GM12878 (cell line): ENCODE data around the gene OTOF. TPM values are rescaled to one million over a fixed set of nuclear protein-coding genes. Genes with fewer than 3 reads are reported as not detected.

ENCODE experiments used
- ATAC-seq: fragments of 200-7000 bp; cut with Tn5 transposase; 3 replicates; pipeline ENCODE4 v1.9.1; 2020; ENCODE audit warnings: mild to moderate bottlenecking, moderate library complexity
- BruUV-seq: library from RNA; stranded (reverse); fragments of 400-500 nt; replicated peaks from 2 replicates; lab custom pipeline; 2021; lab: Mats Ljungman, UMichigan
- CTCF ChIA-PET: fragments of 300-600 bp; sonication (Branson Sonifier 250); formaldehyde crosslinking; extraction: SDS; loops from one replicate; lab custom pipeline; 2021; ENCODE audit warnings: inconsistent platforms; lab: Yijun Ruan, JAX
- POLR2A ChIA-PET: fragments of 350-600 bp; formaldehyde crosslinking; extraction: SDS; loops from one replicate; lab custom pipeline; 2021; ENCODE audit warnings: inconsistent platforms; lab: Charles Lee
- RAD21 ChIA-PET: fragments of 300-600 bp; sonication (Branson Sonifier 250); formaldehyde crosslinking; loops from one replicate; lab custom pipeline; 2023; ENCODE audit warnings: antibody characterized with exemption; ENCODE audit not compliant: unreplicated experiment; lab: Charles Lee
- SMC1A ChIA-PET: fragments of 300-600 bp; sonication (Branson Sonifier 250); formaldehyde crosslinking; loops from one replicate; lab custom pipeline; 2023; ENCODE audit not compliant: unreplicated experiment, uncharacterized antibody; lab: Charles Lee
- DNase-seq: peaks from one replicate; pipeline ENCODE4 v3.0.0-alpha.2; 2011; ENCODE audit warnings: low read depth, low spot score
- FAIRE-seq: peaks from 3 replicates; lab custom pipeline; 2011; peaks lifted over from hg19 to GRCh38; lab: Jason Lieb, UNC
- H2AFZ ChIP-seq: 2 replicates; pipeline ENCODE4 v1.6.0; 2011; ENCODE audit warnings: low read depth, low read length, control low read depth; ENCODE audit not compliant: control insufficient read depth
- H3K27ac ChIP-seq: 2 replicates; pipeline ENCODE4 v1.5.1; 2011; ENCODE audit warnings: control low read depth; ENCODE audit not compliant: control insufficient read depth, insufficient read depth
- H3K27me3 ChIP-seq, 2 experiments: replicated peaks in 1 of 2; 2 replicates each; pipeline versions ENCODE4 v1.6.0 to v1.6.1; 2011; ENCODE audit warnings: low read length in 1 of 2; ENCODE audit not compliant: control insufficient read depth in 2 of 2, insufficient read depth in 2 of 2
- H3K36me3 ChIP-seq, 2 experiments: 2 replicates each; pipeline ENCODE4 v1.5.1; 2011; ENCODE audit warnings: low read length in 1 of 2; ENCODE audit not compliant: control insufficient read depth in 2 of 2, insufficient read depth in 2 of 2
- H3K4me1 ChIP-seq: 2 replicates; pipeline ENCODE4 v1.6.1; 2011; ENCODE audit warnings: mild to moderate bottlenecking, low read length, moderate library complexity, mixed read lengths; ENCODE audit not compliant: control insufficient read depth, insufficient read depth
- H3K4me2 ChIP-seq: 2 replicates; pipeline ENCODE4 v1.6.0; 2011; ENCODE audit warnings: control low read depth; ENCODE audit not compliant: control insufficient read depth, insufficient read depth
- H3K4me3 ChIP-seq: fragments of 200-600 bp; sonication (generic); 2 replicates; pipeline ENCODE4 v1.5.1; 2016
- H3K79me2 ChIP-seq: 2 replicates; pipeline ENCODE4 v1.6.0; 2011; ENCODE audit warnings: low read length; ENCODE audit not compliant: control insufficient read depth, insufficient read depth
- H3K9ac ChIP-seq: 2 replicates; pipeline ENCODE4 v1.8.0; 2011; ENCODE audit warnings: low read length, control low read depth, mixed read lengths; ENCODE audit not compliant: control insufficient read depth, insufficient read depth
- H3K9me3 ChIP-seq: replicated peaks from 3 replicates; pipeline ENCODE4 v1.5.1; 2011; ENCODE audit warnings: mild to moderate bottlenecking, low read length; ENCODE audit not compliant: control insufficient read depth, insufficient read depth
- H4K20me1 ChIP-seq: 2 replicates; pipeline ENCODE4 v1.6.0; 2011; ENCODE audit not compliant: control insufficient read depth, insufficient read depth
- CHD2 ChIP-seq: IDR thresholded peaks from 2 replicates; pipeline ENCODE4 v1.6.1; 2011; ENCODE audit warnings: low read depth, low read length, improper control_type of control experiment, borderline replicate concordance
- RAD21 ChIP-seq: IDR thresholded peaks from 2 replicates; pipeline ENCODE4 v1.6.1; 2011; ENCODE audit warnings: mild to moderate bottlenecking, low read depth, low read length, moderate library complexity; ENCODE audit not compliant: insufficient read depth
- SPI1 ChIP-seq: IDR thresholded peaks from 2 replicates; pipeline ENCODE4 v1.6.1; 2011; ENCODE audit warnings: low read depth, mild to moderate bottlenecking, low read length, moderate library complexity, borderline replicate concordance; ENCODE audit not compliant: insufficient read depth
- TARDBP ChIP-seq: IDR thresholded peaks from 2 replicates; pipeline ENCODE4 v1.6.1; 2016; ENCODE audit warnings: borderline replicate concordance
- WGBS: methylation state at CpG from one replicate; pipeline ENCODE4 v1.1.6; 2016; ENCODE audit warnings: low lambda C conversion rate; ENCODE audit not compliant: insufficient replicate concordance, insufficient coverage; ENCODE audit errors: missing lambda C conversion rate; 5-methylcytosine and 5-hydroxymethylcytosine counted together
- in situ Hi-C: fragments of 300-500 bp; cut with MboI; formaldehyde crosslinking; loops from 9 replicates; pipeline ENCODE4 v1.14.3; 2018; ENCODE audit warnings: mixed read lengths
- intact Hi-C: fragments of 100-400 bp; cut with micrococcal nuclease; formaldehyde crosslinking; loops from one replicate; pipeline ENCODE4 v1.14.2; 2022; ENCODE audit not compliant: unreplicated experiment
- polyA plus RNA-seq, 11 experiments: library from polyadenylated mRNA; depleted of rRNA in 4 of 11; unstranded in 6 of 11; stranded (reverse) in 5 of 11; fragments of >200 nt; fragmentation: Nextera tagmentation in 4 of 11; fragmentation: Illumina TruSeq in 1 of 11; extraction: Ambion mirVana in 4 of 11; extraction: Trizol in 1 of 11; gene quantifications; 1 replicate in 1 of 11; 2 replicates in 10 of 11; pipeline versions ENCODE4 v1.2.1 to v1.2.3, GENCODE V29; 2011 to 2016; ENCODE audit warnings: inconsistent platforms in 2 of 11, missing spikeins in 2 of 11, low read depth in 1 of 11
- total RNA-seq, 4 experiments: library from RNA; depleted of rRNA in 3 of 4; stranded (reverse); fragments of >200 nt in 3 of 4; fragmentation: Illumina TruSeq in 1 of 4; extraction: Trizol in 1 of 4; gene quantifications; 2 replicates each; pipeline versions ENCODE4 v1.2.1 to v1.2.3, GENCODE V29; 2013 to 2021

OTOF gene
- total and polyA plus RNA-seq, 10 of the 15 experiments (the other 5 are each of a cell fraction or from before 2014, with no cell fraction given) = under 0.01 to 0.31 (median 0.07) TPM; not detected in 6

DNA sequence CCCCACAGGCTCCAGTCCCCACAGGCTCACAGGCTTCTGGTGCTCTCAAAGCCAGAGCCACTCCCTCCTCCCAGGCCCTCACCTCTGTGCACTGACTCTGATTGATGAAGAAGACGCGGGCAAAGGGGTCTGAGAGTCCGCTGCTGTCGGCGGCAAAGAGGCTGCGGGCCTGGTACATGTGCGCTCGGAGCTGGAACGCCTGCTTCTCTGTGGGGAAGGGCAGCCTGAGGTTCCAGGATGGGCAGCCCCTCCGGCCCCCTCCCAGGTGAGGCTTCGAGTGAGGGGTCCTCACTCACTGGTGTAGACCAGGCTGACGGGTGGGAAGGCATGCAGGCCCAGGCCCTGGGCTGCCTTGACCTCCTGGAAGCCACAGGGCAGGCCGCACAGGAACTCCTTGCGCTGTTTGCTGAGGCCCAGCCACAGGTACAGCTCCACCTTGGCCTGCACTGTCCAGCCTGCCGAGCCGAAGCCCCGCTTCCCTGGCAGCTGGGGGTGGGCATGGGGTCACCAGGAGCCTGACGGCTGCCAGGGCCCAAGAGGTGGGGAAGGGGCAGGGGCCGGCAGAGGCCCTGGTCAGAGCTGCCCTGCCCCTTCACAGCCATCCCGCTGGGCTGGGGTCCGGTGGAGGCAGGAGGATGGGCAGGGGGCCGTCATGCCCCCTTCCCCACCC is 2.0 kb downstream of the OTOF start:
- CTCF ChIA-PET = no interaction called here
- Histone ChIP-seq H3K4me3 (no peak overlapping the region), H2AFZ (no peak overlapping the region), H3K4me2 (no peak overlapping the region), H3K36me3 (no peaks in the 10 kb centered on the region), H3K4me1 (no peaks in the 10 kb centered on the region), H3K79me2 (no peaks in the 10 kb centered on the region), H4K20me1 (no peaks in the 10 kb centered on the region), H3K27me3 (no peaks in the 10 kb centered on the region), H3K9ac (no peak overlapping the region), H3K27ac (no peak overlapping the region)
- POLR2A ChIA-PET = no interaction called here
- intact Hi-C loops (no loop called here), in situ Hi-C loops (no loop called here)
- RAD21 ChIA-PET = no interaction called here
- DNase-seq (no peak), ATAC-seq (no peak), FAIRE-seq (no peak)
- no TSS peak for BruUV-seq
- SMC1A ChIA-PET = no interaction called here
- TF ChIP-seq RAD21 (no peak), TARDBP (no peak)
- TF ChIP-seq, all 136 proteins: peak for 0
- no peaks in the 10 kb centered on the region for H3K9me3 ChIP-seq
- WGBS = 60% methylated on average over 18 of the region's 22 CpGs

DNA sequence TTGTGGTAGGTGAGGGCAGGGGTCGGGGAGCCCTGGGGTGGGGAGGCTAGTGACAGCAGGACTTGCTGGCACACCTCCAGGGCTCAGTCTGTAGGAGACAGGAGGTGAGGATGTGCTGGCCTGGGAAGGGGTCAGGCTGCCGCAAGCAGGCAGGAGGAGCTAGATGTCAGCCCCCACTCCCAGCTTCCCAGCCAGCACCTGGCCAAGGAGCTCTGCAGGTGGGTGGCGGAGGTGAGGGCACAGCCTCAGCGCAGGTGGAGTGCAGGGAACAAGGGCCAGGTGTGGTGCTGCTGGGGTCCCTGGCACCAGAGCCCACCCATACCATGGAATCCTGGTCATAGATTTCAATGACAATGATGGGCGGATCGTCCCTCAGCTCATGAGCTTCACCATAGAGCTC is 2.9 kb downstream of the OTOF start:
- H3K4me1 ChIP-seq = no peaks in the 10 kb centered on the region
- no peak overlapping the region for H3K4me2 ChIP-seq
- H2AFZ ChIP-seq = no peak overlapping the region
- no TSS peak for BruUV-seq
- ATAC-seq (no peak), DNase-seq (no peak), FAIRE-seq (no peak)
- WGBS = 73% methylated on average over 6 of the region's 6 CpGs
- TF ChIP-seq CHD2 (no peak), SPI1 (no peak)
- POLR2A ChIA-PET = no interaction called here
- no peaks in the 10 kb centered on the region for H3K9me3 ChIP-seq
- H3K27me3 ChIP-seq = no peaks in the 10 kb centered on the region
- H3K4me3 ChIP-seq = no peak overlapping the region
- intact Hi-C loops = no loop called here
- no peaks in the 10 kb centered on the region for H3K36me3 ChIP-seq
- H3K9ac ChIP-seq = no peak overlapping the region
- RAD21 ChIA-PET = no interaction called here
- in situ Hi-C loops = no loop called here
- no peaks in the 10 kb centered on the region for H3K79me2 ChIP-seq
- H4K20me1 ChIP-seq = no peaks in the 10 kb centered on the region
- CTCF ChIA-PET = no interaction called here
- SMC1A ChIA-PET = no interaction called here
- H3K27ac ChIP-seq = no peak overlapping the region
